Measurements from ENCODE around the gene CBR1.

DNA sequence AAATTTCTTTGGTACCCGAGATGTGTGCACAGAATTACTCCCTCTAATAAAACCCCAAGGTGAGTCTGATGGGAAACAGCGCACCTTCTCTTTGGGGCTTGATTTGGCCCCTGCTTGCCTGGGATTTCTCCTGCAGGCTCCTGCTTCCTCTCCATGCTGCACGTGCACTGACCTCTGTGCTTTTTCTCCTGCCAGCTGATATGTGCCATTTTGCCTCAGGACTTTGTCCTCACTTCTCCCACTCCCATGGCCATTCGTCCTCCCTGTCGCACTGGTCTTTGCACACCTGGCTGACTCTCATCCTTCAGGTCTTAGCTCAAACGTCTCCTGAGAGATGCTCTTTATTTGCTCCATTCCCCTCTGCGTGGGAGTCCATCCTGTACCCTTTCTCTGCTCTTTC is 1.2 kb downstream of the CBR1 start:
- TF ChIP-seq, protein P1, sequence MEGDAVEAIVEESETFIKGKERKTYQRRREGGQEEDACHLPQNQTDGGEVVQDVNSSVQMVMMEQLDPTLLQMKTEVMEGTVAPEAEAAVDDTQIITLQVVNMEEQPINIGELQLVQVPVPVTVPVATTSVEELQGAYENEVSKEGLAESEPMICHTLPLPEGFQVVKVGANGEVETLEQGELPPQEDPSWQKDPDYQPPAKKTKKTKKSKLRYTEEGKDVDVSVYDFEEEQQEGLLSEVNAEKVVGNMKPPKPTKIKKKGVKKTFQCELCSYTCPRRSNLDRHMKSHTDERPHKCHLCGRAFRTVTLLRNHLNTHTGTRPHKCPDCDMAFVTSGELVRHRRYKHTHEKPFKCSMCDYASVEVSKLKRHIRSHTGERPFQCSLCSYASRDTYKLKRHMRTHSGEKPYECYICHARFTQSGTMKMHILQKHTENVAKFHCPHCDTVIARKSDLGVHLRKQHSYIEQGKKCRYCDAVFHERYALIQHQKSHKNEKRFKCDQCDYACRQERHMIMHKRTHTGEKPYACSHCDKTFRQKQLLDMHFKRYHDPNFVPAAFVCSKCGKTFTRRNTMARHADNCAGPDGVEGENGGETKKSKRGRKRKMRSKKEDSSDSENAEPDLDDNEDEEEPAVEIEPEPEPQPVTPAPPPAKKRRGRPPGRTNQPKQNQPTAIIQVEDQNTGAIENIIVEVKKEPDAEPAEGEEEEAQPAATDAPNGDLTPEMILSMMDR (IDR thresholded peaks at IDR 0.05) = no peak
- TF ChIP-seq POLR2A (IDR thresholded peaks at IDR 0.05) = no peak

Data from testis (tissue), 2 donors.